Measurements from ENCODE around the gene PSAT1. TPM values are rescaled to one million over a fixed set of nuclear protein-coding genes. Genes with fewer than 3 reads are reported as not detected.
"Not testable (repeated sequence)": the region's sequence is repeated elsewhere in the genome, so short reads cannot be mapped to it uniquely, and the experiment has no call there.

Gene PSAT1
- total RNA-seq (2014; rRNA removed; shearing (Covaris generic)): 239 and 261 TPM in 2 replicates
- polyA plus RNA-seq (2015; cell fraction: cytosol; rRNA removed): 402 and 538 TPM in 2 replicates
- polyA plus RNA-seq (2015; cell fraction: nucleus; rRNA removed): 147 and 164 TPM in 2 replicates

- peak; percentile 97 for DNase-seq (ENCODE audit: low read depth, low spot score)
- in situ Hi-C loops (cut with HindIII; ENCODE audit: low pct_unique_long_range_greater_than_20kb, low sequenced_read_pairs): no loop called here
Measured at GRCh38 chr9:78296893-78297671, at the start of gene PSAT1. Gene PSAT1 (plus strand): TSS chr9:78297125. CDS start chr9:78297211, 86 bp downstream.

- in situ Hi-C loops (cut with HindIII; ENCODE audit: low pct_unique_long_range_greater_than_20kb, low sequenced_read_pairs): no loop called here
- no peak for DNase-seq (ENCODE audit: low read depth, low spot score)
Measured at GRCh38 chr9:78248635-78249034, 48.3 kb upstream of the PSAT1 start.

- DNase-seq (ENCODE audit: low read depth, low spot score): no peak
- in situ Hi-C loops (cut with HindIII; ENCODE audit: low pct_unique_long_range_greater_than_20kb, low sequenced_read_pairs): no loop called here
Measured at GRCh38 chr9:78249542-78249941, 47.4 kb upstream of the PSAT1 start.

GRCh38 chr9:78252616-78253015, 44.3 kb upstream of the PSAT1 start:
- no peak for DNase-seq (ENCODE audit: low read depth, low spot score)
- in situ Hi-C loops (cut with HindIII; ENCODE audit: low pct_unique_long_range_greater_than_20kb, low sequenced_read_pairs): no loop called here

- DNase-seq (ENCODE audit: low read depth, low spot score): peak; percentile 38
- in situ Hi-C loops (cut with HindIII; ENCODE audit: low pct_unique_long_range_greater_than_20kb, low sequenced_read_pairs): no loop called here
Measured at GRCh38 chr9:78253285-78253684, 43.6 kb upstream of the PSAT1 start.

- DNase-seq (ENCODE audit: low read depth, low spot score): peak; percentile 56
- in situ Hi-C loops (cut with HindIII; ENCODE audit: low pct_unique_long_range_greater_than_20kb, low sequenced_read_pairs): no loop called here
Measured at GRCh38 chr9:78261403-78262001, 35.4 kb upstream of the PSAT1 start.

GRCh38 chr9:78262655-78263054, 34.3 kb upstream of the PSAT1 start:
- DNase-seq (ENCODE audit: low read depth, low spot score): no peak
- in situ Hi-C loops (cut with HindIII; ENCODE audit: low pct_unique_long_range_greater_than_20kb, low sequenced_read_pairs): no loop called here

- no peak for DNase-seq (ENCODE audit: low read depth, low spot score)
- in situ Hi-C loops (cut with HindIII; ENCODE audit: low pct_unique_long_range_greater_than_20kb, low sequenced_read_pairs): no loop called here
Measured at GRCh38 chr9:78267889-78268288, 29.0 kb upstream of the PSAT1 start.

- in situ Hi-C loops (cut with HindIII; ENCODE audit: low pct_unique_long_range_greater_than_20kb, low sequenced_read_pairs): no loop called here
- no peak for DNase-seq (ENCODE audit: low read depth, low spot score)
Measured at GRCh38 chr9:78269784-78270183, 27.1 kb upstream of the PSAT1 start.

GRCh38 chr9:78272307-78272706, 24.6 kb upstream of the PSAT1 start:
- in situ Hi-C loops (cut with HindIII; ENCODE audit: low pct_unique_long_range_greater_than_20kb, low sequenced_read_pairs): no loop called here
- no peak for DNase-seq (ENCODE audit: low read depth, low spot score)

GRCh38 chr9:78273761-78274160, 23.2 kb upstream of the PSAT1 start:
- DNase-seq (ENCODE audit: low read depth, low spot score): no peak
- in situ Hi-C loops (cut with HindIII; ENCODE audit: low pct_unique_long_range_greater_than_20kb, low sequenced_read_pairs): no loop called here

GRCh38 chr9:78278177-78278777, 18.6 kb upstream of the PSAT1 start:
- in situ Hi-C loops (cut with HindIII; ENCODE audit: low pct_unique_long_range_greater_than_20kb, low sequenced_read_pairs): no loop called here
- DNase-seq (ENCODE audit: low read depth, low spot score): no peak

GRCh38 chr9:78278801-78279200, 18.1 kb upstream of the PSAT1 start:
- in situ Hi-C loops (cut with HindIII; ENCODE audit: low pct_unique_long_range_greater_than_20kb, low sequenced_read_pairs): no loop called here
- no peak for DNase-seq (ENCODE audit: low read depth, low spot score)

GRCh38 chr9:78280982-78281668, 15.8 kb upstream of the PSAT1 start:
- no peak for DNase-seq (ENCODE audit: low read depth, low spot score)
- in situ Hi-C loops (cut with HindIII; ENCODE audit: low pct_unique_long_range_greater_than_20kb, low sequenced_read_pairs): no loop called here

GRCh38 chr9:78284181-78284580, 12.7 kb upstream of the PSAT1 start:
- DNase-seq (ENCODE audit: low read depth, low spot score); in situ Hi-C loops (cut with HindIII; ENCODE audit: low pct_unique_long_range_greater_than_20kb, low sequenced_read_pairs): not testable (repeated sequence)

- in situ Hi-C loops (cut with HindIII; ENCODE audit: low pct_unique_long_range_greater_than_20kb, low sequenced_read_pairs): no loop called here
Measured at GRCh38 chr9:78286125-78286524, 10.8 kb upstream of the PSAT1 start.

GRCh38 chr9:78286946-78287388, 10.0 kb upstream of the PSAT1 start:
- in situ Hi-C loops (cut with HindIII; ENCODE audit: low pct_unique_long_range_greater_than_20kb, low sequenced_read_pairs): no loop called here

More at GRCh38 chr9:78286125-78286524, 10.8 kb upstream of the PSAT1 start:
- no peak for DNase-seq (ENCODE audit: low read depth, low spot score)

More at GRCh38 chr9:78286946-78287388, 10.0 kb upstream of the PSAT1 start:
- DNase-seq (ENCODE audit: low read depth, low spot score): no peak
